Activated naive CD8-positive, alpha-beta T cell treated with anti-CD3 and anti-CD28 coated beads, Interleukin-2, amount 50 U/mL, for 24 hours (primary cell): Measurements from ENCODE around the gene OR6X1.
"Not testable (repeated sequence)": the region's sequence is repeated elsewhere in the genome, so short reads cannot be mapped to it uniquely, and the experiment has no call there.

ENCODE experiments used
- ATAC-seq: fragments of 150-1000 bp; cut with Tn5 transposase; one replicate; pipeline ENCODE4 v1.10.0; 2021
- DNase-seq: peaks from one replicate; pipeline ENCODE4 v3.0.0; 2021
- H3K27ac Mint-ChIP-seq: one replicate; pipeline ENCODE4 v1.8.0; 2021; ENCODE audit warnings: mild to moderate bottlenecking, mixed read lengths
- H3K27me3 Mint-ChIP-seq: one replicate; pipeline ENCODE4 v1.8.0; 2021; ENCODE audit warnings: mixed read lengths
- H3K36me3 Mint-ChIP-seq: one replicate; pipeline ENCODE4 v1.8.0; 2021; ENCODE audit warnings: low read depth, mixed read lengths
- H3K4me1 Mint-ChIP-seq: one replicate; pipeline ENCODE4 v1.8.0; 2021; ENCODE audit warnings: mixed read lengths
- H3K4me3 Mint-ChIP-seq: one replicate; pipeline ENCODE4 v1.8.0; 2021; ENCODE audit warnings: mild to moderate bottlenecking, moderate library complexity, mixed read lengths
- H3K9me3 Mint-ChIP-seq: one replicate; pipeline ENCODE4 v1.8.0; 2021; ENCODE audit warnings: mixed read lengths

OR6X1 gene

GRCh38 chr11:123740787-123741158, 13.5 kb downstream of the OR6X1 start:
- no peak for DNase-seq
- H3K9me3 Mint-ChIP-seq: no peaks in the 10 kb centered on the region
- peak overlapping the region; percentile 88 for H3K4me3 Mint-ChIP-seq
- ATAC-seq: peak; percentile 3
- peaks cover 31% of the 10 kb centered on the region for H3K4me1 Mint-ChIP-seq
- H3K27me3 Mint-ChIP-seq: peaks cover under 1% of the 10 kb centered on the region
- H3K27ac Mint-ChIP-seq: peak overlapping the region; percentile 86
- peaks cover 29% of the 10 kb centered on the region for H3K36me3 Mint-ChIP-seq

GRCh38 chr11:123738374-123738773, 15.9 kb downstream of the OR6X1 start:
- Mint-ChIP-seq H3K4me1 (peaks cover 31% of the 10 kb centered on the region), H3K27ac (no peak overlapping the region), H3K9me3 (no peaks in the 10 kb centered on the region), H3K27me3 (no peaks in the 10 kb centered on the region), H3K36me3 (peaks cover 43% of the 10 kb centered on the region), H3K4me3 (no peak overlapping the region)
- no peak for DNase-seq
- ATAC-seq: no peak

- ATAC-seq: no peak
- no peak overlapping the region for H3K27ac Mint-ChIP-seq
- H3K9me3 Mint-ChIP-seq: no peaks in the 10 kb centered on the region
- no peak overlapping the region for H3K4me3 Mint-ChIP-seq
- peaks cover 24% of the 10 kb centered on the region for H3K4me1 Mint-ChIP-seq
- H3K36me3 Mint-ChIP-seq: peaks cover 45% of the 10 kb centered on the region
- H3K27me3 Mint-ChIP-seq: no peaks in the 10 kb centered on the region
- no peak for DNase-seq
Measured at GRCh38 chr11:123736769-123737168, 17.5 kb downstream of the OR6X1 start.

- ATAC-seq (no peak), DNase-seq (no peak)
- no peak overlapping the region for H3K4me3 Mint-ChIP-seq
- H3K9me3 Mint-ChIP-seq: peaks cover 35% of the 10 kb centered on the region
- H3K4me1 Mint-ChIP-seq: no peaks in the 10 kb centered on the region
- no peaks in the 10 kb centered on the region for H3K27me3 Mint-ChIP-seq
- H3K27ac Mint-ChIP-seq: no peak overlapping the region
- H3K36me3 Mint-ChIP-seq: peaks cover 10% of the 10 kb centered on the region
Measured at GRCh38 chr11:123729602-123730001, 24.7 kb downstream of the OR6X1 start.

- Mint-ChIP-seq H3K4me3 (no peak overlapping the region), H3K36me3 (peaks cover 9% of the 10 kb centered on the region), H3K4me1 (no peaks in the 10 kb centered on the region), H3K27me3 (no peaks in the 10 kb centered on the region), H3K9me3 (peaks cover 35% of the 10 kb centered on the region), H3K27ac (no peak overlapping the region)
- ATAC-seq (no peak), DNase-seq (no peak)
Measured at GRCh38 chr11:123725995-123726655, 28.2 kb downstream of the OR6X1 start.

- no peak overlapping the region for H3K27ac Mint-ChIP-seq
- peak; percentile 33 for ATAC-seq
- H3K9me3 Mint-ChIP-seq: no peaks in the 10 kb centered on the region
- H3K4me1 Mint-ChIP-seq: no peaks in the 10 kb centered on the region
- peaks cover 9% of the 10 kb centered on the region for H3K36me3 Mint-ChIP-seq
- H3K27me3 Mint-ChIP-seq: peaks cover 10% of the 10 kb centered on the region
- no peak overlapping the region for H3K4me3 Mint-ChIP-seq
- no peak for DNase-seq
Measured at GRCh38 chr11:123719452-123719851, 34.9 kb downstream of the OR6X1 start.

GRCh38 chr11:123718469-123718868, 35.8 kb downstream of the OR6X1 start:
- Mint-ChIP-seq H3K27ac (no peak overlapping the region), H3K4me1 (no peaks in the 10 kb centered on the region), H3K36me3 (peaks cover 5% of the 10 kb centered on the region), H3K9me3 (no peaks in the 10 kb centered on the region), H3K4me3 (no peak overlapping the region), H3K27me3 (peaks cover 10% of the 10 kb centered on the region)
- DNase-seq (no peak), ATAC-seq (no peak)

- Mint-ChIP-seq H3K4me1 (no peaks in the 10 kb centered on the region), H3K9me3 (no peaks in the 10 kb centered on the region), H3K4me3 (no peak overlapping the region), H3K36me3 (peaks cover 1% of the 10 kb centered on the region), H3K27ac (no peak overlapping the region), H3K27me3 (peaks cover 10% of the 10 kb centered on the region)
- no peak for DNase-seq
- no peak for ATAC-seq
Measured at GRCh38 chr11:123718063-123718462, 36.3 kb downstream of the OR6X1 start.

GRCh38 chr11:123712627-123713026, 41.7 kb downstream of the OR6X1 start:
- H3K4me3 Mint-ChIP-seq, H3K36me3 Mint-ChIP-seq, H3K9me3 Mint-ChIP-seq, H3K27ac Mint-ChIP-seq, ATAC-seq, H3K4me1 Mint-ChIP-seq, DNase-seq: not testable (repeated sequence)
- peaks cover 22% of the 10 kb centered on the region for H3K27me3 Mint-ChIP-seq

- Mint-ChIP-seq H3K27ac (no peak overlapping the region), H3K4me1 (no peaks in the 10 kb centered on the region), H3K36me3 (no peaks in the 10 kb centered on the region), H3K4me3 (no peak overlapping the region), H3K27me3 (peaks cover 11% of the 10 kb centered on the region), H3K9me3 (no peaks in the 10 kb centered on the region)
- ATAC-seq (peak; percentile 57), DNase-seq (peak; percentile 53)
Measured at GRCh38 chr11:123707606-123708205, 46.6 kb downstream of the OR6X1 start.

- ATAC-seq (no peak), DNase-seq (no peak)
- Mint-ChIP-seq H3K4me1 (no peaks in the 10 kb centered on the region), H3K36me3 (no peaks in the 10 kb centered on the region), H3K4me3 (no peak overlapping the region), H3K27ac (no peak overlapping the region), H3K27me3 (peaks cover 9% of the 10 kb centered on the region), H3K9me3 (no peaks in the 10 kb centered on the region)
Measured at GRCh38 chr11:123707206-123707605, 47.1 kb downstream of the OR6X1 start.

GRCh38 chr11:123704341-123704740, 50.0 kb downstream of the OR6X1 start:
- ATAC-seq (no peak), DNase-seq (no peak)
- Mint-ChIP-seq H3K9me3 (no peaks in the 10 kb centered on the region), H3K4me3 (no peak overlapping the region), H3K4me1 (no peaks in the 10 kb centered on the region), H3K27me3 (no peaks in the 10 kb centered on the region), H3K36me3 (no peaks in the 10 kb centered on the region), H3K27ac (no peak overlapping the region)
